Astrocyte (in vitro differentiated cells and primary cell): ENCODE results near the gene ENTPD2. TPM values are rescaled to one million over a fixed set of nuclear protein-coding genes. Genes with fewer than 3 reads are reported as not detected.

ENCODE experiments used
- DNase-seq: peaks from one replicate; pipeline ENCODE4 v3.0.0-alpha.2; 2010; ENCODE audit warnings: low read depth
- FAIRE-seq: peaks from 2 replicates; lab custom pipeline; 2011; peaks lifted over from hg19 to GRCh38; lab: Jason Lieb, UNC
- H2AFZ ChIP-seq: 2 replicates; pipeline ENCODE4 v1.6.0; 2012; ENCODE audit warnings: low read depth, low read length, inconsistent platforms
- H3K27ac ChIP-seq: 2 replicates; pipeline ENCODE4 v1.5.1; 2011; ENCODE audit warnings: low read depth, low read length, inconsistent platforms
- H3K27me3 ChIP-seq: 2 replicates; pipeline ENCODE4 v1.6.0; 2011; ENCODE audit warnings: low read length, inconsistent platforms; ENCODE audit not compliant: insufficient read depth
- H3K36me3 ChIP-seq: 2 replicates; pipeline ENCODE4 v1.5.1; 2011; ENCODE audit warnings: low read length, inconsistent platforms; ENCODE audit not compliant: insufficient read depth
- H3K4me1 ChIP-seq: 2 replicates; pipeline ENCODE4 v1.5.1; 2011; ENCODE audit warnings: low read length, inconsistent platforms; ENCODE audit not compliant: insufficient read depth
- H3K4me2 ChIP-seq: 2 replicates; pipeline ENCODE4 v1.6.0; 2012; ENCODE audit warnings: low read length, inconsistent platforms
- H3K4me3 ChIP-seq: 2 replicates; pipeline ENCODE4 v1.5.1; 2011; ENCODE audit warnings: low read depth, mild to moderate bottlenecking, low read length, inconsistent platforms; ENCODE audit not compliant: insufficient read depth
- H3K79me2 ChIP-seq: 2 replicates; pipeline ENCODE4 v1.6.0; 2012; ENCODE audit warnings: mild to moderate bottlenecking, low read length, inconsistent platforms; ENCODE audit not compliant: insufficient read depth
- H3K9ac ChIP-seq: 2 replicates; pipeline ENCODE4 v1.6.0; 2012; ENCODE audit warnings: mild to moderate bottlenecking, low read length, inconsistent platforms
- H3K9me3 ChIP-seq: 2 replicates; pipeline ENCODE4 v1.5.1; 2012; ENCODE audit warnings: low read depth, mild to moderate bottlenecking, low read length, inconsistent platforms; ENCODE audit not compliant: insufficient read depth
- H4K20me1 ChIP-seq: 2 replicates; pipeline ENCODE4 v1.6.0; 2012; ENCODE audit warnings: low read length, inconsistent platforms; ENCODE audit not compliant: insufficient read depth
- H3K27ac Mint-ChIP-seq: one replicate; pipeline ENCODE4 v1.8.0; 2021; ENCODE audit warnings: mild to moderate bottlenecking, mixed read lengths; ENCODE audit not compliant: unreplicated experiment
- H3K27me3 Mint-ChIP-seq: one replicate; pipeline ENCODE4 v1.8.0; 2021; ENCODE audit warnings: low read depth, mixed read lengths; ENCODE audit not compliant: unreplicated experiment
- H3K36me3 Mint-ChIP-seq: one replicate; pipeline ENCODE4 v1.8.0; 2021; ENCODE audit warnings: low read depth, mixed read lengths; ENCODE audit not compliant: unreplicated experiment
- H3K4me1 Mint-ChIP-seq: one replicate; pipeline ENCODE4 v1.8.0; 2021; ENCODE audit warnings: low read depth, mixed read lengths; ENCODE audit not compliant: unreplicated experiment
- H3K4me3 Mint-ChIP-seq: one replicate; pipeline ENCODE4 v1.8.0; 2021; ENCODE audit warnings: mild to moderate bottlenecking, moderate library complexity, mixed read lengths; ENCODE audit not compliant: unreplicated experiment
- H3K9me3 Mint-ChIP-seq: one replicate; pipeline ENCODE4 v1.8.0; 2021; ENCODE audit warnings: mild to moderate bottlenecking, mixed read lengths; ENCODE audit not compliant: unreplicated experiment
- CTCF ChIP-seq: IDR thresholded peaks from 2 replicates; pipeline ENCODE4 v1.5.1; 2011; ENCODE audit warnings: low read depth, mild to moderate bottlenecking, inconsistent platforms, low read length, moderate library complexity; ENCODE audit not compliant: insufficient read depth
- EZH2 ChIP-seq: IDR thresholded peaks from 2 replicates; pipeline ENCODE4 v1.6.1; 2012; ENCODE audit warnings: mild to moderate bottlenecking, low read length, inconsistent platforms; ENCODE audit not compliant: insufficient read depth
- total RNA-seq: library from RNA; stranded (reverse); gene quantifications from 2 replicates; pipeline ENCODE4 v1.2.1, GENCODE V29; 2021

Gene ENTPD2
- total RNA-seq, 1 donor from 2014 or later: 0.14 TPM

- H3K4me1 Mint-ChIP-seq: no peaks in the 10 kb centered on the region
- Histone ChIP-seq H3K79me2 (peaks cover 8% of the 10 kb centered on the region), H2AFZ (peak overlapping the region; percentile 63), H3K4me2 (peak overlapping the region; percentile 89), H3K27me3 (no peaks in the 10 kb centered on the region), H3K9me3 (no peaks in the 10 kb centered on the region), H3K27ac (no peak overlapping the region), H3K4me3 (peak overlapping the region; percentile 42), H4K20me1 (peaks cover 18% of the 10 kb centered on the region), H3K9ac (peak overlapping the region; percentile 52), H3K4me1 (peaks cover 10% of the 10 kb centered on the region), H3K36me3 (peaks cover 3% of the 10 kb centered on the region)
- peak overlapping the region; percentile 66 for H3K4me3 Mint-ChIP-seq
- peaks cover 33% of the 10 kb centered on the region for H3K27me3 Mint-ChIP-seq
- DNase-seq (no peak), FAIRE-seq (no peak)
- no peak overlapping the region for H3K27ac Mint-ChIP-seq
- no peaks in the 10 kb centered on the region for H3K9me3 Mint-ChIP-seq
- peaks cover 3% of the 10 kb centered on the region for H3K36me3 Mint-ChIP-seq
- TF ChIP-seq CTCF: no peak
Observed at GRCh38 chr9:137076636-137077009, 22.8 kb upstream of the ENTPD2 start.

- no peak for DNase-seq
- H3K27ac Mint-ChIP-seq: no peak overlapping the region
- Histone ChIP-seq H3K27ac (no peak overlapping the region), H4K20me1 (peaks cover 18% of the 10 kb centered on the region), H3K4me2 (no peak overlapping the region), H3K4me3 (no peak overlapping the region), H3K27me3 (no peaks in the 10 kb centered on the region), H3K9me3 (no peaks in the 10 kb centered on the region), H3K79me2 (peaks cover 8% of the 10 kb centered on the region), H2AFZ (no peak overlapping the region), H3K36me3 (no peaks in the 10 kb centered on the region), H3K4me1 (peaks cover 16% of the 10 kb centered on the region), H3K9ac (no peak overlapping the region)
- no peak for TF ChIP-seq EZH2
- no peak for TF ChIP-seq CTCF
- peaks cover 35% of the 10 kb centered on the region for H3K27me3 Mint-ChIP-seq
- no peak overlapping the region for H3K4me3 Mint-ChIP-seq
- no peak for FAIRE-seq
- no peaks in the 10 kb centered on the region for H3K4me1 Mint-ChIP-seq
- peaks cover 5% of the 10 kb centered on the region for H3K36me3 Mint-ChIP-seq
- H3K9me3 Mint-ChIP-seq: no peaks in the 10 kb centered on the region
Observed at GRCh38 chr9:137075275-137075775, 21.5 kb upstream of the ENTPD2 start.

GRCh38 chr9:137074657-137075274, 20.9 kb upstream of the ENTPD2 start:
- no peak overlapping the region for H3K4me3 ChIP-seq
- no peak overlapping the region for H3K27ac ChIP-seq
- no peaks in the 10 kb centered on the region for H3K4me1 Mint-ChIP-seq
- no peak overlapping the region for H2AFZ ChIP-seq
- H3K4me3 Mint-ChIP-seq: no peak overlapping the region
- no peak overlapping the region for H3K4me2 ChIP-seq
- peaks cover 16% of the 10 kb centered on the region for H3K4me1 ChIP-seq
- H3K27me3 ChIP-seq: no peaks in the 10 kb centered on the region
- peaks cover 4% of the 10 kb centered on the region for H3K36me3 Mint-ChIP-seq
- FAIRE-seq (no peak), DNase-seq (no peak)
- no peaks in the 10 kb centered on the region for H3K36me3 ChIP-seq
- peaks cover 8% of the 10 kb centered on the region for H3K79me2 ChIP-seq
- H3K9me3 ChIP-seq: no peaks in the 10 kb centered on the region
- peaks cover 14% of the 10 kb centered on the region for H4K20me1 ChIP-seq
- TF ChIP-seq EZH2: no peak
- no peaks in the 10 kb centered on the region for H3K9me3 Mint-ChIP-seq
- H3K27me3 Mint-ChIP-seq: peaks cover 32% of the 10 kb centered on the region
- no peak overlapping the region for H3K9ac ChIP-seq
- H3K27ac Mint-ChIP-seq: no peak overlapping the region
